ENCODE results near the gene SORL1.

GRCh38 chr11:121451178-121451985 is 732 bp upstream of the SORL1 start:
- TF ChIP-seq CTCF (IDR thresholded peaks at IDR 0.05) (no peak), POLR2A (IDR thresholded peaks at IDR 0.05) (peak in 1 of 2 donors; percentile 4)
